Measurements from ENCODE around the gene CITED2. TPM values are rescaled to one million over a fixed set of nuclear protein-coding genes. Genes with fewer than 3 reads are reported as not detected.

The CITED2 gene
- total RNA-seq, 4 donors from 2014 or later, result 70.8 to 395 (median 345) TPM

- no peaks in the 10 kb centered on the region for H3K9me3 ChIP-seq
- H3K27me3 ChIP-seq, result no peaks in the 10 kb centered on the region
- intact Hi-C loops (cut with DNase I; ENCODE audit: low total_unique reads) (loop anchor here (1.0 to 10.0 kb wide), 9 partner anchors 78 to 1071 kb away; partner anchors contain the start of gene TXLNB), in situ Hi-C loops (cut with MboI; ENCODE audit: low sequenced_read_pairs in 4 of 4) (loop anchor here in 3 of 4 donors (10.0 to 25.0 kb wide), 4 partner anchors 233 to 1067 kb away; partner anchors contain the start of gene HECA (in 1 of the 3))
- peak overlapping the region; percentile 26 to 97 (median 86) for H3K4me3 ChIP-seq
- H3K36me3 ChIP-seq, result peaks cover 0 to 16% of the 10 kb centered on the region in 2 donors
- peak overlapping the region; percentile 94 to 97 (median 96) for H3K27ac ChIP-seq
- H3K4me1 ChIP-seq, result peaks cover 24 to 30% of the 10 kb centered on the region in 2 donors
- ATAC-seq, result peak; percentile 26 to 40
- DNase-seq, result peak; percentile 48 to 58
- TF ChIP-seq CTCF (IDR thresholded peaks at IDR 0.05 in 4 of 5, conservative IDR thresholded peaks at IDR 0.05 in 1 of 5) (no peak), POLR2A (IDR thresholded peaks at IDR 0.05) (no peak)
Observed at GRCh38 chr6:139370283-139370998, 4.0 kb downstream of the CITED2 start.

GRCh38 chr6:139369568-139370282 lies 4.7 kb downstream of the CITED2 start:
- Histone ChIP-seq H3K4me3 (peak overlapping the region; percentile 6 to 97 (median 56)), H3K27ac (peak overlapping the region; percentile 94 to 97 (median 96)), H3K4me1 (peaks cover 24 to 30% of the 10 kb centered on the region in 2 donors), H3K36me3 (peaks cover 0 to 16% of the 10 kb centered on the region in 2 donors), H3K9me3 (no peaks in the 10 kb centered on the region), H3K27me3 (no peaks in the 10 kb centered on the region)
- intact Hi-C loops (cut with DNase I; ENCODE audit: low total_unique reads), result loop anchor here (1.0 to 10.0 kb wide), 11 partner anchors 77 to 1553 kb away; partner anchors contain the start of genes REPS1 and TXLNB
- ATAC-seq, result peak in 1 of 2 donors; percentile 4
- in situ Hi-C loops (cut with MboI; ENCODE audit: low sequenced_read_pairs in 4 of 4), result loop anchor here (5.0 to 25.0 kb wide), 10 partner anchors 142 to 1068 kb away; partner anchors contain the start of gene HECA (in 2 of the 4)
- TF ChIP-seq POLR2A (IDR thresholded peaks at IDR 0.05) (no peak), CTCF (IDR thresholded peaks at IDR 0.05 in 4 of 5, conservative IDR thresholded peaks at IDR 0.05 in 1 of 5) (peak; percentile 44 to 78 (median 74))
- no peak for DNase-seq

- Histone ChIP-seq H3K27ac (peak overlapping the region in 2 of 4 donors; percentile 97), H3K27me3 (no peaks in the 10 kb centered on the region), H3K9me3 (no peaks in the 10 kb centered on the region), H3K4me3 (no peak overlapping the region), H3K4me1 (peaks cover 24 to 30% of the 10 kb centered on the region in 2 donors), H3K36me3 (peaks cover 0 to 16% of the 10 kb centered on the region in 2 donors)
- in situ Hi-C loops (cut with MboI; ENCODE audit: low sequenced_read_pairs in 4 of 4) (loop anchor here (5.0 to 25.0 kb wide), 9 partner anchors 142 to 1068 kb away; partner anchors contain the start of gene HECA (in 2 of the 4)), intact Hi-C loops (cut with DNase I; ENCODE audit: low total_unique reads) (loop anchor here (5.0 to 10.0 kb wide), 2 partner anchors 384 to 1553 kb away; partner anchors contain the start of gene REPS1)
- no peak for DNase-seq
- no peak for TF ChIP-seq CTCF (IDR thresholded peaks at IDR 0.05 in 4 of 5, conservative IDR thresholded peaks at IDR 0.05 in 1 of 5)
- no peak for TF ChIP-seq POLR2A (IDR thresholded peaks at IDR 0.05)
- ATAC-seq, result no peak
Observed at GRCh38 chr6:139369068-139369467, 5.4 kb downstream of the CITED2 start.

GRCh38 chr6:139368661-139369060 lies 5.8 kb downstream of the CITED2 start:
- intact Hi-C loops (cut with DNase I; ENCODE audit: low total_unique reads) (loop anchor here (5.0 to 10.0 kb wide), 2 partner anchors 384 to 1554 kb away; partner anchors contain the start of gene REPS1), in situ Hi-C loops (cut with MboI; ENCODE audit: low sequenced_read_pairs in 4 of 4) (loop anchor here (5.0 to 25.0 kb wide), 9 partner anchors 141 to 1069 kb away; partner anchors contain the start of gene HECA (in 2 of the 4))
- ATAC-seq (no peak), DNase-seq (no peak)
- Histone ChIP-seq H3K27me3 (no peaks in the 10 kb centered on the region), H3K36me3 (peaks cover 0 to 14% of the 10 kb centered on the region in 2 donors), H3K27ac (no peak overlapping the region), H3K4me3 (no peak overlapping the region), H3K9me3 (no peaks in the 10 kb centered on the region), H3K4me1 (peaks cover 24 to 30% of the 10 kb centered on the region in 2 donors)
- no peak for TF ChIP-seq POLR2A (IDR thresholded peaks at IDR 0.05)
- no peak for TF ChIP-seq CTCF (IDR thresholded peaks at IDR 0.05 in 4 of 5, conservative IDR thresholded peaks at IDR 0.05 in 1 of 5)
